K562 (cell line): ENCODE data around the gene TNPO2. TPM values are rescaled to one million over a fixed set of nuclear protein-coding genes. Genes with fewer than 3 reads are reported as not detected.

Experiments
- ATAC-seq: fragments of 200-7000 bp; cut with Tn5 transposase; 3 replicates; pipeline ENCODE4 v1.9.1; 2020; ENCODE audit warnings: moderate library complexity
- BruUV-seq: library from RNA; stranded (reverse); fragments of 400-500 nt; replicated peaks from 2 replicates; lab custom pipeline; 2021; lab: Mats Ljungman, UMichigan
- CTCF ChIA-PET: fragments of 300-600 bp; formaldehyde crosslinking; extraction: SDS; loops from one replicate; lab custom pipeline; 2021; ENCODE audit warnings: low intra/inter-chr PET ratio; lab: Yijun Ruan, JAX
- POLR2A ChIA-PET: fragments of 300-600, 350-650 bp; sonication (Branson Sonifier 250); formaldehyde crosslinking; extraction: SDS; loops from one replicate; lab custom pipeline; 2021; ENCODE audit warnings: antibody characterized with exemption, inconsistent platforms; lab: Yijun Ruan, JAX
- DNase-seq, 4 experiments: peaks; one replicate each; pipeline versions ENCODE4 v3.0.0 to v3.0.0-alpha.2; 2011 to 2018; ENCODE audit warnings: low spot score in 3 of 4, mixed read lengths in 3 of 4; ENCODE audit errors: extremely low read depth in 1 of 4
- FAIRE-seq: peaks from 2 replicates; lab custom pipeline; 2011; peaks lifted over from hg19 to GRCh38; lab: Jason Lieb, UNC
- H2AFZ ChIP-seq: 2 replicates; pipeline ENCODE4 v1.6.0; 2011; ENCODE audit warnings: low read depth, low read length, control low read depth, inconsistent platforms
- H3K27ac ChIP-seq: fragments of 200-600 bp; 3 replicates; pipeline ENCODE4 v1.8.0; 2011; ENCODE audit warnings: low read depth, mild to moderate bottlenecking, control low read depth, inconsistent platforms, low read length, moderate library complexity, mixed read lengths; ENCODE audit errors: extremely low read depth
- H3K27me3 ChIP-seq, 2 experiments: fragments of 300-600 bp in 1 of 2; 2 replicates in 1 of 2; 3 replicates in 1 of 2; pipeline versions ENCODE4 v1.6.0 to v1.8.0; 2011; ENCODE audit warnings: inconsistent platforms in 2 of 2, low read length in 2 of 2, mild to moderate bottlenecking in 1 of 2, mixed read lengths in 1 of 2, moderate library complexity in 1 of 2; ENCODE audit not compliant: control insufficient read depth in 2 of 2, insufficient read depth in 2 of 2
- H3K36me3 ChIP-seq: fragments of 300-600 bp; 3 replicates; pipeline ENCODE4 v1.8.0; 2011; ENCODE audit warnings: mild to moderate bottlenecking, low read length, inconsistent platforms; ENCODE audit not compliant: control insufficient read depth, insufficient read depth
- H3K4me1 ChIP-seq, 2 experiments: fragments of 200-600 bp in 1 of 2; replicated peaks in 1 of 2; 2 replicates in 1 of 2; 3 replicates in 1 of 2; pipeline versions ENCODE4 v1.5.1 to v1.8.0; 2011; ENCODE audit warnings: inconsistent platforms in 2 of 2, low read length in 2 of 2, mild to moderate bottlenecking in 1 of 2, mixed read lengths in 1 of 2, moderate library complexity in 1 of 2; ENCODE audit not compliant: control insufficient read depth in 2 of 2, insufficient read depth in 2 of 2
- H3K4me2 ChIP-seq: 2 replicates; pipeline ENCODE4 v1.6.1; 2011; ENCODE audit warnings: low read length, control low read depth, inconsistent platforms, mixed read lengths; ENCODE audit not compliant: insufficient read depth
- H3K4me3 ChIP-seq: fragments of 200-600 bp; sonication (generic), shearing (Covaris generic); 2 replicates; pipeline ENCODE4 v1.5.1; 2016; ENCODE audit warnings: control low read depth, inconsistent platforms
- H3K79me2 ChIP-seq: fragments of 200-600 bp; 3 replicates; pipeline ENCODE4 v1.8.0; 2011; ENCODE audit warnings: low read length, inconsistent platforms; ENCODE audit not compliant: control insufficient read depth, insufficient read depth
- H3K9ac ChIP-seq, 2 experiments: 2 replicates each; pipeline versions ENCODE4 v1.6.0 to v1.6.1; 2011; ENCODE audit warnings: low read depth in 2 of 2, low read length in 2 of 2, control low read depth in 1 of 2, inconsistent platforms in 1 of 2, mild to moderate bottlenecking in 1 of 2, mixed read lengths in 1 of 2; ENCODE audit not compliant: insufficient read depth in 1 of 2
- H3K9me1 ChIP-seq: one replicate; pipeline ENCODE4 v1.6.0; 2011; ENCODE audit warnings: inconsistent platforms, mild to moderate bottlenecking, low read length, moderate library complexity; ENCODE audit not compliant: control insufficient read depth, insufficient read depth
- H3K9me3 ChIP-seq: replicated peaks from 2 replicates; pipeline ENCODE4 v1.5.1; 2011; ENCODE audit warnings: low read depth, low read length, inconsistent platforms; ENCODE audit not compliant: control insufficient read depth, insufficient read depth
- H4K20me1 ChIP-seq: replicated peaks from 2 replicates; pipeline ENCODE4 v1.6.1; 2011; ENCODE audit warnings: low read length, inconsistent platforms, mixed read lengths; ENCODE audit not compliant: control insufficient read depth, insufficient read depth
- ARID2 ChIP-seq: fragments of 450-650 bp; IDR thresholded peaks from 2 replicates; pipeline ENCODE4 v1.6.1; 2017; ENCODE audit warnings: antibody characterized with exemption, mild to moderate bottlenecking
- CHCHD3 ChIP-seq: fragments of 250-450 bp; sonication (Bioruptor Pico); IDR thresholded peaks from 2 replicates; pipeline ENCODE4 v2.1.2; 2022; ENCODE audit warnings: mild to moderate bottlenecking
- FOXO4 ChIP-seq: fragments of 450-650 bp; formaldehyde crosslinking; IDR thresholded peaks from 2 replicates; pipeline ENCODE4 v1.4.0; 2020; ENCODE audit warnings: mild to moderate bottlenecking, moderate library complexity
- JUN ChIP-seq, 2 experiments: sonication (generic) in 1 of 2; formaldehyde crosslinking in 1 of 2; IDR thresholded peaks; 2 replicates each; pipeline versions ENCODE4 v1.6.1 to v1.8.0; 2012 to 2022; ENCODE audit warnings: borderline replicate concordance in 2 of 2, mild to moderate bottlenecking in 2 of 2, improper control_type of control experiment in 1 of 2, low read depth in 1 of 2, low read length in 1 of 2, missing genetic modification reagents in 1 of 2
- NFIC ChIP-seq: fragments of 450-650 bp; IDR thresholded peaks from 2 replicates; pipeline ENCODE4 v1.6.1; 2017; ENCODE audit warnings: mild to moderate bottlenecking, inconsistent platforms
- RBM17 ChIP-seq: fragments of 200-400 bp; formaldehyde crosslinking; IDR thresholded peaks from 2 replicates; pipeline ENCODE4 v1.6.1; 2017; ENCODE audit warnings: low read depth, mild to moderate bottlenecking, low read length, borderline replicate concordance
- TSC22D4 ChIP-seq: fragments of 450-650 bp; IDR thresholded peaks from 2 replicates; pipeline ENCODE4 v1.6.1; 2016; ENCODE audit warnings: missing genetic modification characterization, missing biosample characterization, control low read depth
- UBTF ChIP-seq, 2 experiments: IDR thresholded peaks; 2 replicates each; pipeline ENCODE4 v1.6.1; 2012; ENCODE audit warnings: improper control_type of control experiment in 2 of 2, low read depth in 2 of 2, low read length in 2 of 2, borderline replicate concordance in 1 of 2
- WGBS: fragments of 100-300 bp; shearing (Covaris generic); methylation state at CpG from one replicate; pipeline ENCODE4 v1.1.6; 2016; ENCODE audit warnings: low coverage, mixed read lengths; ENCODE audit not compliant: insufficient coverage; ENCODE audit errors: missing lambda C conversion rate; 5-methylcytosine and 5-hydroxymethylcytosine counted together
- in situ Hi-C: fragments of 300-500 bp; cut with MboI; formaldehyde crosslinking; loops from 4 replicates; pipeline ENCODE4 v1.15.0; 2018; ENCODE audit warnings: inconsistent platforms, mixed read lengths
- intact Hi-C: fragments of 100-400 bp; cut with micrococcal nuclease; formaldehyde crosslinking; loops from 2 replicates; pipeline ENCODE4 v1.14.2; 2022
- polyA plus RNA-seq, 8 experiments: library from polyadenylated mRNA; depleted of rRNA in 4 of 8; stranded (reverse) in 5 of 8; unstranded in 3 of 8; fragments of >200 nt; fragmentation: Nextera tagmentation in 2 of 8; fragmentation: Illumina TruSeq in 1 of 8; extraction: Ambion mirVana in 2 of 8; extraction: Trizol in 1 of 8; gene quantifications; 2 replicates each; pipeline versions ENCODE4 v1.2.1 to v1.2.3, GENCODE V29; 2011 to 2014; ENCODE audit warnings: inconsistent platforms in 1 of 8, missing spikeins in 1 of 8
- total RNA-seq, 7 experiments: library from RNA; depleted of rRNA in 6 of 7; stranded (reverse); fragments of >200 nt in 6 of 7; fragmentation: Illumina TruSeq in 2 of 7; extraction: Trizol in 2 of 7; gene quantifications; 2 replicates each; pipeline versions ENCODE4 v1.2.1 to v1.2.3, GENCODE V29; 2011 to 2021; ENCODE audit warnings: low replicate concordance in 1 of 7

TNPO2 gene
- total and polyA plus RNA-seq, 9 of the 15 experiments (the other 6 are each of a cell fraction or from before 2014, with no cell fraction given) = 6.0 to 126 (median 53.8) TPM

DNA sequence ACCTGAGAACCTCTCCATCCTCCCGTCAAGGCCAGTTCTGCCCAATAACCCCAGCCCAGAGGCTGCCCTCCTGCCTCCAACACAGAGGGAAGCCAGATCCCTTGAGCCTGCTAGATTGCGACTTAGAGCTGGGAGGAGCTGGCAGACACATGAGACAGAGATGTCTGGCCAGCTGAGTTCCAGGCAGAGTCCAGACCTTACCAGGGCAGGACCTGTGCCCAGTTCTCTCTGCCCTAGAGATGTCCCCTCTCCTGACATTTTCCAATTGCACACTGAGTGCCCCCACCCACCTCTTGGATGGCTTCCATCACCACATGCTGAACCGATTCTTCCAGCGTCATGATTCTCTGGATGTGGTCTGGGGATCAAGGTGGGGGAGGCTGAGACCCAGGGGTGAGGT is 48.6 kb upstream of the TNPO2 start:
- POLR2A ChIA-PET = interaction anchor here (0.8 to 1.9 kb wide), 2 partner anchors 20 to 32 kb away, joined by 3 to 11 read pairs; partner anchors contain the start of gene JUNB
- peaks cover 6% of the 10 kb centered on the region; the same call in 1 of the 3 replicates for H3K79me2 ChIP-seq
- no peak overlapping the region for H3K4me2 ChIP-seq
- H3K9me1 ChIP-seq = no peaks in the 10 kb centered on the region
- ATAC-seq (no peak), DNase-seq (no peak), FAIRE-seq (no peak)
- H3K4me3 ChIP-seq = no peak overlapping the region
- no TSS peak for BruUV-seq
- H3K27me3 ChIP-seq = no peaks in the 10 kb centered on the region
- peaks cover 5 to 38% of the 10 kb centered on the region in 2 experiments; a peak in 4 of 5 replicates for H3K4me1 ChIP-seq
- no peak for TF ChIP-seq UBTF (IDR thresholded peaks at IDR 0.05; ENCODE audit: borderline replicate concordance in 1 of 2, low read depth in 2 of 2, low read length in 2 of 2)
- TF ChIP-seq CHCHD3 (CRISPR knock-in tag) = no peak
- TF ChIP-seq NFIC = no peak
- no peak for TF ChIP-seq RBM17
- TF ChIP-seq TSC22D4 (tag) = no peak
- TF ChIP-seq FOXO4 (CRISPR knock-in tag) = no peak
- no peak for TF ChIP-seq JUN (IDR thresholded peaks at IDR 0.05; ENCODE audit: borderline replicate concordance, low read depth, low read length)
- no peak for TF ChIP-seq JUN (CRISPR knock-in tag; IDR thresholded peaks at IDR 0.05; ENCODE audit: borderline replicate concordance)
- no peak for TF ChIP-seq ARID2
- no peaks in the 10 kb centered on the region for H3K36me3 ChIP-seq
- in situ Hi-C loops = no loop called here
- no peak overlapping the region for H2AFZ ChIP-seq
- H3K27ac ChIP-seq = no peak overlapping the region
- WGBS = 38% methylated on average over 3 of the region's 4 CpGs
- no peaks in the 10 kb centered on the region for H3K9me3 ChIP-seq
- H3K9ac ChIP-seq = 0 out of 4 replicates have a peak overlapping the region, but pooled peaks of 1 of the 2 experiments have one; percentile 3
- CTCF ChIA-PET = no interaction called here
- no peaks in the 10 kb centered on the region for H4K20me1 ChIP-seq
- intact Hi-C loops = no loop called here
